Upper lobe of right lung (tissue), 1 donor: Measurements from ENCODE around the gene G3BP1. TPM values are rescaled to one million over a fixed set of nuclear protein-coding genes. Genes with fewer than 3 reads are reported as not detected.
"Not testable (repeated sequence)": the region's sequence is repeated elsewhere in the genome, so short reads cannot be mapped to it uniquely, and the experiment has no call there.

Source experiments
- ATAC-seq: fragments of 200-7000 bp; cut with Tn5 transposase; one replicate; pipeline ENCODE4 v1.9.1; 2020; ENCODE audit warnings: mild to moderate bottlenecking, moderate library complexity
- DNase-seq: peaks from one replicate; pipeline ENCODE4 v3.0.0-alpha.2; 2020
- H3K27ac ChIP-seq: fragments of 200-600 bp; one replicate; pipeline ENCODE4 v1.8.0; 2022
- H3K27me3 ChIP-seq: fragments of 200-600 bp; one replicate; pipeline ENCODE4 v1.8.0; 2022; ENCODE audit warnings: mild to moderate bottlenecking
- H3K36me3 ChIP-seq: fragments of 200-600 bp; one replicate; pipeline ENCODE4 v1.8.0; 2022
- H3K4me1 ChIP-seq: fragments of 200-600 bp; one replicate; pipeline ENCODE4 v1.8.0; 2022
- H3K4me3 ChIP-seq: fragments of 200-600 bp; one replicate; pipeline ENCODE4 v1.8.0; 2022; ENCODE audit warnings: mild to moderate bottlenecking
- H3K9me3 ChIP-seq: fragments of 200-600 bp; one replicate; pipeline ENCODE4 v1.8.0; 2022
- intact Hi-C: fragments of 100-400 bp; cut with DNase I; formaldehyde crosslinking; loops from one replicate; pipeline ENCODE4 v1.11.0; 2022
- total RNA-seq: library from RNA; stranded (reverse); fragmentation: NEBNext Ultra II Directional; extraction: Animal tissue kit (Norgen Biotek cat#: 25700); gene quantifications from one replicate; pipeline ENCODE4 v1.2.1, GENCODE V29; 2021
- TF ChIP-seq, protein P1 (sequence below): fragments of 200-600 bp; IDR thresholded peaks from one replicate; pipeline ENCODE4 v1.8.0; 2022; ENCODE audit warnings: antibody characterized with exemption
- donor health status: DM: no; HTN: yes; CAD: no; lungs with severe emphysema.

G3BP1 gene
- total RNA-seq, 1 donor from 2014 or later, result 158 TPM

DNA sequence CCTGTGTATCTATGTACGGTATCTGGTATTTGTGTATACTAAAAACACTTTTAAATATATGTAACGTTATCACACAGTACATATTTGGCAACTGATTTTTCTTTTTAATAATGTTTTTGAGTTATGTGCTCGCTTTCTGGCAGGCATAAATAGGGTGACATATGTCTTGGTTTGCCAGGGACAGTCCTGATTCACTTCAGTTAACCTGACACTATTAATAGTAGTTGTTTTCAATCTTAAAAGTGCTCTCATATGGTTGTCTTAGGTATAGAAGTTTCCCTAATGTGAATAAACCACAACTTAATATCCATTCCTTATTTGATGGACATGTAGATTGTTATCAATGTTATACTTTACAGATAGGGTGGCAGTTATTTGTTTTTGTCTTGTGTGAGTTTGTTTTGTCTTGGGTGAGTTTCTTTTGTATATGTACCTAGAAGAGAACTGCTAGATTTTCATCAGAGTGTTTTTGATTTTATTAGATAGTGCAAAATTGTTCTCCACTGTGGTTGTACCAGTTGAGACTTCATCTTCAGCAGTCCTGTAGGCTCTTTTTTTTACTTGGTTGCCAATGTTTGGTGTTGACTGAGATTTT lies 7.9 kb downstream of the G3BP1 start:
- Histone ChIP-seq H3K9me3 (no peaks in the 10 kb centered on the region), H3K36me3 (peaks cover 15% of the 10 kb centered on the region), H3K27me3 (no peaks in the 10 kb centered on the region), H3K27ac (no peak overlapping the region), H3K4me1 (peaks cover 59% of the 10 kb centered on the region), H3K4me3 (no peak overlapping the region)
- no peak for ATAC-seq
- TF ChIP-seq, protein P1, sequence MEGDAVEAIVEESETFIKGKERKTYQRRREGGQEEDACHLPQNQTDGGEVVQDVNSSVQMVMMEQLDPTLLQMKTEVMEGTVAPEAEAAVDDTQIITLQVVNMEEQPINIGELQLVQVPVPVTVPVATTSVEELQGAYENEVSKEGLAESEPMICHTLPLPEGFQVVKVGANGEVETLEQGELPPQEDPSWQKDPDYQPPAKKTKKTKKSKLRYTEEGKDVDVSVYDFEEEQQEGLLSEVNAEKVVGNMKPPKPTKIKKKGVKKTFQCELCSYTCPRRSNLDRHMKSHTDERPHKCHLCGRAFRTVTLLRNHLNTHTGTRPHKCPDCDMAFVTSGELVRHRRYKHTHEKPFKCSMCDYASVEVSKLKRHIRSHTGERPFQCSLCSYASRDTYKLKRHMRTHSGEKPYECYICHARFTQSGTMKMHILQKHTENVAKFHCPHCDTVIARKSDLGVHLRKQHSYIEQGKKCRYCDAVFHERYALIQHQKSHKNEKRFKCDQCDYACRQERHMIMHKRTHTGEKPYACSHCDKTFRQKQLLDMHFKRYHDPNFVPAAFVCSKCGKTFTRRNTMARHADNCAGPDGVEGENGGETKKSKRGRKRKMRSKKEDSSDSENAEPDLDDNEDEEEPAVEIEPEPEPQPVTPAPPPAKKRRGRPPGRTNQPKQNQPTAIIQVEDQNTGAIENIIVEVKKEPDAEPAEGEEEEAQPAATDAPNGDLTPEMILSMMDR, result no peak
- DNase-seq, result no peak
- intact Hi-C loops, result no loop called here

DNA sequence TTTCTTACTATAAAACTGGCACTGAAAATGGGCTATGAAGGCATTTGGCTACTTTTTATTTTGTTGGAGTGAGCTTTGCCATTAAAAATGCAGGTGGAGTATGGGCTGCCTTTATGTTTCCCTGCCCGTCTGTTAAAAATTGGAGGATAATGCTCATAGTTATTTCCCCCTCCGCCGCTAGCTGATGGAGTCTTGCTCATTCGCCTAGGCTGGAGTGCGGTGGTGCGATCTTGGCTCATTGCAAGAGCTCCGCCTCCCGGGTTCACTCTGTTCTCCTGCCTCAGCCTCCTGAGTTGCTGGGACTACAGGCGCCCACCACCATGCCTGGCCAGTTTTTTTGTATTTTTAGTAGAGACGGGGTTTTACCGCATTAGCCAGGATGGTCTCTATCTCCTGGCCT lies 8.6 kb downstream of the G3BP1 start:
- intact Hi-C loops, result no loop called here
- Histone ChIP-seq H3K4me1 (peaks cover 58% of the 10 kb centered on the region), H3K4me3 (no peak overlapping the region), H3K27ac (no peak overlapping the region), H3K27me3 (no peaks in the 10 kb centered on the region), H3K9me3 (no peaks in the 10 kb centered on the region), H3K36me3 (peaks cover 15% of the 10 kb centered on the region)
- TF ChIP-seq, protein P1, result no peak
- DNase-seq (no peak), ATAC-seq (no peak)

DNA sequence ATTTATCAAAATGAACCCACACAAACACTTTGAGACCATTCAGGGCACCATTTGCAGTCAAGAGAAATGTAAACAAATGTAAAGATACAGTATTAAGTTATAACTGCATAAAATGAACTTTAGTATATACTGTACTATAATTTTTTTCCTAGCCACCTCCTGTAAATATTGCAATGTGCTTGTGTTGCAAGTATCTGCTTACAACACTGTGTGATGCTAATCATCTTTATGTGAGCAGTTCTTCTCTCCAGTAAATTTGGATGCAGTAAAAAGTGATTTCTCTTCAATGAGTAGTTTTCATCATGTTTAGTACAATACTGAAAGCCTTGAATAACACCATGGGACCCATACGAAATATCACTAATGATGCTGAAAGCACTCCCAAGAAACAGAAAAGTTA lies 9.4 kb downstream of the G3BP1 start:
- no peak overlapping the region for H3K4me3 ChIP-seq
- TF ChIP-seq, protein P1, result no peak
- H3K4me1 ChIP-seq, result peaks cover 50% of the 10 kb centered on the region
- H3K27me3 ChIP-seq, result no peaks in the 10 kb centered on the region
- ATAC-seq (no peak), DNase-seq (no peak)
- H3K36me3 ChIP-seq, result peaks cover 15% of the 10 kb centered on the region
- intact Hi-C loops, result no loop called here
- H3K9me3 ChIP-seq, result no peaks in the 10 kb centered on the region
- H3K27ac ChIP-seq, result no peak overlapping the region

DNA sequence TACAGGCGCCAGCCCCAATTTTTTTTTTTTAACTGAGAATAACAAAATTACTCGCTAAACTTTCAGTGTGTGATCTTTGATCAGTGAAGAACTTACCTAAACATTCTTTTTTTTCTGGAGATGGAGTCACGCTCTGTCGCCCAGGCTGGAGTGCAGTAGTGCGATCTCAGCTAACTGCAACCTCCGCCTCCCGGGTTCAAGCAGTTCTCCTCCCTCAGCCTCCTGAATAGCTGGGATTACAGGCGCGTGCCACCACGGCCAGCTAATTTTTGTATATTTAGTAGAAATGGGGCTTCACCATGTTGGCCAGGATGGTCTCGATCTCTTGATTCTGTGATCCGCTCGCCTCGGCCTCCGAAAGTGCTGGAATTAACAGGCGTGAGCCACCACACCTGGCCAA lies 11.9 kb downstream of the G3BP1 start:
- H3K27ac ChIP-seq, H3K4me3 ChIP-seq, H3K9me3 ChIP-seq, ATAC-seq, DNase-seq, H3K27me3 ChIP-seq, intact Hi-C loops: not testable (repeated sequence)
- H3K36me3 ChIP-seq, result peaks cover 26% of the 10 kb centered on the region
- H3K4me1 ChIP-seq, result peaks cover 40% of the 10 kb centered on the region

DNA sequence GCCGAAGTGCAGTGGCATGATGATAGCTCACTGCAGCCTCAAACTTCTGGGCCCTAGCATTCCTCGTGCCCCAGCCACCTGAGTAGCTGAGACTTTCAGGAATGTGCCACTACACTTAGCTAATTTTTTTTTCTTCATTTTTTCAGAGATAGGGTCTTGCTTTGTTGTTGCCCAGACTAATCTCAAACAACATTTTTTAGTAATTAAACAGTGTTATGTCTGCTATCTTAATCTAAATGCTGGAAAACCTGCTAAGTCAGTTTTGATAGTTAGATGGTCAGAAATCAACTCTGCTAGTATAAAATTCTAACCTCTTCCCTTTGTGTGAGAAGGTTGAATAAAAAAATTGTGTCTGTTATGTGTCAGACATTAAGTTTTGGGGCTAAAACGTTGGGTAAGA lies 12.4 kb downstream of the G3BP1 start:
- Histone ChIP-seq H3K4me3 (no peak overlapping the region), H3K27me3 (no peaks in the 10 kb centered on the region), H3K36me3 (peaks cover 26% of the 10 kb centered on the region), H3K4me1 (peaks cover 36% of the 10 kb centered on the region), H3K9me3 (no peaks in the 10 kb centered on the region), H3K27ac (no peak overlapping the region)
- ATAC-seq, result no peak
- intact Hi-C loops, result no loop called here
- TF ChIP-seq, protein P1, result no peak
- DNase-seq, result no peak

DNA sequence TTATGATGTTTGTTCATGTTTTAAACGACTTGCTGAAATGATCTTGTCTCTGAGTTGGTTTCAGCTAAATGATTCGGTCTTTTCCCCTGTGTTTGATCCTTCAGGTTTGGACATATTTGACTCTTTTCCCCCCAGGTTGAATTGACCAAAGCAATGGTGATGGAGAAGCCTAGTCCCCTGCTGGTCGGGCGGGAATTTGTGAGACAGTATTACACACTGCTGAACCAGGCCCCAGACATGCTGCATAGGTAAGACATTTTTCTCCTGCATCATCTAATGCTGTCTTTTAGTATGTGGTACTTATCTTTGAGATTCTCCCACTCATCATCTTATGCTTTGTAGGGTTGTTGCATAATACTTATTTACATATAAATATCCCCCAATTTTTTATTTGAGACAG lies 14.7 kb downstream of the G3BP1 start:
- intact Hi-C loops, result no loop called here
- no peak overlapping the region for H3K27ac ChIP-seq
- ATAC-seq (no peak), DNase-seq (no peak)
- H3K36me3 ChIP-seq, result peaks cover 49% of the 10 kb centered on the region
- H3K9me3 ChIP-seq, result no peaks in the 10 kb centered on the region
- no peaks in the 10 kb centered on the region for H3K27me3 ChIP-seq
- no peak overlapping the region for H3K4me3 ChIP-seq
- H3K4me1 ChIP-seq, result peaks cover 21% of the 10 kb centered on the region
- TF ChIP-seq, protein P1, result no peak
